ENCODE measurements around the gene RCOR3.

The RCOR3 gene

GRCh38 chr1:211356723-211357407 lies 97.7 kb downstream of the RCOR3 start:
- TF ChIP-seq CTCF (IDR thresholded peaks at IDR 0.05; ENCODE audit: extremely low read depth, insufficient read depth, missing control alignments) = no peak
- no peak for DNase-seq (ENCODE audit: low spot score)
- in situ Hi-C loops (cut with MboI; ENCODE audit: low pct_unique_long_range_greater_than_20kb, low sequenced_read_pairs, unreplicated experiment) = no loop called here

GRCh38 chr1:211358685-211359084 lies 99.5 kb downstream of the RCOR3 start:
- TF ChIP-seq CTCF (IDR thresholded peaks at IDR 0.05; ENCODE audit: extremely low read depth, insufficient read depth, missing control alignments) = no peak
- in situ Hi-C loops (cut with MboI; ENCODE audit: low pct_unique_long_range_greater_than_20kb, low sequenced_read_pairs, unreplicated experiment) = no loop called here

GRCh38 chr1:211359876-211360275 lies 100.7 kb downstream of the RCOR3 start:
- in situ Hi-C loops (cut with MboI; ENCODE audit: low pct_unique_long_range_greater_than_20kb, low sequenced_read_pairs, unreplicated experiment) = no loop called here
- no peak for TF ChIP-seq CTCF (IDR thresholded peaks at IDR 0.05; ENCODE audit: extremely low read depth, insufficient read depth, missing control alignments)
- DNase-seq (ENCODE audit: low spot score) = no peak

More at GRCh38 chr1:211358685-211359084, 99.5 kb downstream of the RCOR3 start:
- no peak for DNase-seq (ENCODE audit: low spot score)

DNA sequence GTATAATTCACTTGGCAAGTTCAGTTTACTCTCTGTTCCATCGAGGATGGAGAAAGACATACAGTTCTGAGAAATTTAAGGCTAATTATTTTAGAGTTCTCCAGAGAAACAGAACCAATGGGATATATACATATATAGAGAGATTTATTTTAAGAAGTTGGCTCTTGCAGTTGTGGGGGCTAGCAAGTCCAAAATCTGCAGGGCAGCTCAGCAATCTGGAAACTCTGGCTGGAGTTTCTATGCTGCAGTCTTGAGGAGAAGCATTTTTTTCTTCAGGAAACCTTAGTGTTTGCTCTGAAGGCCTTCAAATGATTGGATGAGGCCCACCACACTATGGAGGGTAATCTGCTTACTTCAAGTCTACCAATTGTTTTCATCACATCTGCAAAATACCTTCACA lies 102.0 kb downstream of the RCOR3 start:
- no peak for DNase-seq (ENCODE audit: low spot score)
- in situ Hi-C loops (cut with MboI; ENCODE audit: low pct_unique_long_range_greater_than_20kb, low sequenced_read_pairs, unreplicated experiment) = no loop called here
- no peak for TF ChIP-seq CTCF (IDR thresholded peaks at IDR 0.05; ENCODE audit: extremely low read depth, insufficient read depth, missing control alignments)
